HL-60/S4 (cell line): Measurements from ENCODE around the gene SUCO.
"Not testable (repeated sequence)": the region's sequence is repeated elsewhere in the genome, so short reads cannot be mapped to it uniquely, and the experiment has no call there.

Experiments used
- in situ Hi-C: fragments of 300-500 bp; cut with MboI; formaldehyde crosslinking; loops from 2 replicates; pipeline ENCODE4 v1.14.3; 2022; ENCODE audit warnings: low sequenced_read_pairs

The SUCO gene, protein sequence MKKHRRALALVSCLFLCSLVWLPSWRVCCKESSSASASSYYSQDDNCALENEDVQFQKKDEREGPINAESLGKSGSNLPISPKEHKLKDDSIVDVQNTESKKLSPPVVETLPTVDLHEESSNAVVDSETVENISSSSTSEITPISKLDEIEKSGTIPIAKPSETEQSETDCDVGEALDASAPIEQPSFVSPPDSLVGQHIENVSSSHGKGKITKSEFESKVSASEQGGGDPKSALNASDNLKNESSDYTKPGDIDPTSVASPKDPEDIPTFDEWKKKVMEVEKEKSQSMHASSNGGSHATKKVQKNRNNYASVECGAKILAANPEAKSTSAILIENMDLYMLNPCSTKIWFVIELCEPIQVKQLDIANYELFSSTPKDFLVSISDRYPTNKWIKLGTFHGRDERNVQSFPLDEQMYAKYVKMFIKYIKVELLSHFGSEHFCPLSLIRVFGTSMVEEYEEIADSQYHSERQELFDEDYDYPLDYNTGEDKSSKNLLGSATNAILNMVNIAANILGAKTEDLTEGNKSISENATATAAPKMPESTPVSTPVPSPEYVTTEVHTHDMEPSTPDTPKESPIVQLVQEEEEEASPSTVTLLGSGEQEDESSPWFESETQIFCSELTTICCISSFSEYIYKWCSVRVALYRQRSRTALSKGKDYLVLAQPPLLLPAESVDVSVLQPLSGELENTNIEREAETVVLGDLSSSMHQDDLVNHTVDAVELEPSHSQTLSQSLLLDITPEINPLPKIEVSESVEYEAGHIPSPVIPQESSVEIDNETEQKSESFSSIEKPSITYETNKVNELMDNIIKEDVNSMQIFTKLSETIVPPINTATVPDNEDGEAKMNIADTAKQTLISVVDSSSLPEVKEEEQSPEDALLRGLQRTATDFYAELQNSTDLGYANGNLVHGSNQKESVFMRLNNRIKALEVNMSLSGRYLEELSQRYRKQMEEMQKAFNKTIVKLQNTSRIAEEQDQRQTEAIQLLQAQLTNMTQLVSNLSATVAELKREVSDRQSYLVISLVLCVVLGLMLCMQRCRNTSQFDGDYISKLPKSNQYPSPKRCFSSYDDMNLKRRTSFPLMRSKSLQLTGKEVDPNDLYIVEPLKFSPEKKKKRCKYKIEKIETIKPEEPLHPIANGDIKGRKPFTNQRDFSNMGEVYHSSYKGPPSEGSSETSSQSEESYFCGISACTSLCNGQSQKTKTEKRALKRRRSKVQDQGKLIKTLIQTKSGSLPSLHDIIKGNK (N-terminal part only)

DNA sequence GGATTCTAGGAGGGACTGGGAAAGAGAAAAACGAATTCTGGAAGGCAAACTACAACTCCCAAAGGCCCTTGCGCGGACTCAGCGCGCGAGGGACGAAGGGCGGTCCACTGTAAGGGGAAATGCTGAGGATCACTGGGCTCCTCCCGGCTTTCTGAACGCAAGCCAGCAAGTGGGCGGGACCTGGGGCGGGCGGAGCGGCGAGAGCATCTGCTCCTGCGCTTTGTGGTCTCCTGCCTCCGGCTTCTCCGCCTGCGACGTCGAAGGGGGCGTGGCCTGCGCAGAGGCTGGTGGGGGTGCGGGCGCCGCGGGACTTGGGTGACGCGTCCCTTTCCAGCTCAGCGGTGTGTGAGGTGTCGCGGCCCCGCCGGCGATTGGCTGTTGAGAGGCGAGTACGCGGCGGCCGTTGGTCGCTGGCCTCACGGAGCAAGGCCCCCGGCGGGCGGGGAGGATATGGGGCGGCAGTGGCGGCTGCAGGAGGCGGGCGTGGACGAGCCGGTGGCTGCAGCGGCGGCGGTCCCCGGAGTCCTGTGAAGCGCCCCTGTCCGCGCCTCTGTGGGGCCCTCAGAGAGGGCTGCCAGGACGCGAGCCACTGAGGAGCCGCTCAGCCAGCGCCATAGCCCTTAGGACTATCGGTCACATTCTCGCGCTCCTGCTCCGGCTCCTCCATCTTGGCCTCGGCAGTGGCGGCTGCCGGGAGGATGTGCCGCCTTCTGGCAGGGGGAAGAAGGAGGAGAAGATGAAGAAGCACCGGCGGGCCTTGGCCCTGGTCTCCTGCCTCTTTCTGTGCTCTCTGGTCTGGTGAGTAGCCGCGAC, at the start of gene SUCO:
Gene SUCO, plus strand, starts transcription at position 451 of the 813 bp plus-strand sequence. Its CDS starts 286 bp downstream, at position 737.
- in situ Hi-C loops = no loop called here

DNA sequence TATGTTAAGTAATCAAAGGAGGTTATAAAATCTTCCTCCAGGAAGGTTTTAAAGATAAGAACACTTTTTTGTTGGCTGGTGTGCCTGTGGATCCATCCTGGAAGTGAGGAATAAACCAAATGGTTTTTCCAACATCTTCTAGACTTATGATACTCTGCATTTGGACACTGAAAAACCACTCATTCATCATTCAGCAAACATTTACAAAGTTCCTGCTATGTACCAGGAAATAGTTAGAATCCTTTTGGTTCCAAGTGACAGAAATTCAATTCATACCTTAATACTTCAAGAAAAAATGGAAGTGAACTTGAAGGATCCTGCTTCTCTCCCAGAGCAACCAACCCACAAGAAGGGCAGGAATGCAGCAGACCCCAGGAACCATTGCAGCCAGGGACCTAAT, 49.5 kb upstream of the SUCO start:
- in situ Hi-C loops = no loop called here

DNA sequence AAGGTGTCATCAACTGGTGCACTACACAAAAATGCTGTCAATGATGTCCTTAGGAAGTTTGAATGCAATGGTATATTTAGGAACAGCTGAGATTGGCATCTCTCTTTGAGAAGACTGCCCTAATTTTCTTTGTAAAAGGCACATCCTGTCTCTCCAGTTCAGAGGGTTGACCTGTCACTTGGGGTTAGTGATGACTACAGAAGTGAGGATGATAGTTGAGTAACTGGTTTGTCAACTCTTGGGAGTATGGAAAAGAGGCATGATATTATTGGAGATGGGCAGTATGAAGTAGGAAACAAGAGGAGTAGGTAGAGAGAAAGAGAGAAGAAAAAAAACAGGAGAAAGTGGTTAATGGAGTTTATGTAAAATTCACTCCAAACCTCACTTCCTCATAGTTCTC, 48.7 kb upstream of the SUCO start:
- in situ Hi-C loops = no loop called here

DNA sequence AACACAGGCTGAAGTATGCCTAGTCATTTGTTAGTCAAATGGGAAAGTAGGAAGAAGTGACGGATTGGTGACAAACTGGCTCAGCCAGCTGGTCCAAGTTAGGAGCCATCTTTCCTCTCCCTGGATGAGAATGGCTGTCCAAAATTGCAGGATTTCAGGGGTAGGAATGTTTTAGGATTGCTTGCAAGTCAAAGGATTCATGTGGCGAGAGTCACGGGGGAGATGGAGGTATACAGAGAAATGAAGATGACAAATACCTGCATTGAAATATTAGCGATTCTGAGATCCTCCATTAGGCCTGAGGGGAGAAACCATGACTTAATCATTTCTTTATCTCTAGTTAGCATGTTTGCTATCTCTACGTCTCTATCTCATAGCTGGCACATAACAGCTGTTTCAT, 47.3 kb upstream of the SUCO start:
- in situ Hi-C loops = no loop called here

DNA sequence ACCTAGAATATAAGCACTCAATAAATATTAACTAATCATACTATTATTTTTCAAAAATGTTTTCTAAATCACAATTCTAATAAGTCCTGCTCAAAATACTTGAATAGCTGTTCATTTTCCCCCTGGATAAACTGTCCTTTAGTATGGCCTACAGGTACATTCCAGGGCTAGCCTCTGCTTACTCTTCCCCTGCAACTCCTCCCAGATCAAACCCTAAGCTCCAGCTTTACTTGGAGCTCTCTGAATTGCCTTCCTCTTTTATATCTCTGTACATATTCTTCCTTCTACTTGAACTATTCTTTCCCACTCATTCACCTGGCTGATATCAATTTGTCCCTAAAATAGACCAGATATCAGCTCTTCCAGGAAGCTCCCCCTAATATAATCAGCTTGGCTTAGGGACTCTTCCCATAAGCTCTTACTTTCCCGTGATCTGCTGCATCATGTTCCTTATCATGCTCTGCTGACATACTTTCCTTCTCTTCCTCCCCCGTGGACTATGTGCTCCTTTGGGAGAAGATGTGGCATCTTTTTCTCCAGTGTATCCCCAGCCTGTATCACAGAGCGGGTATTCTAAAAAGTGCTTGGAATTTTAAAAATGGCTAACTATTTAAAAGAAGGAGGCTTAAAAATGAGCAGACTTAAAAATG, 46.0 kb upstream of the SUCO start:
- in situ Hi-C loops = no loop called here

DNA sequence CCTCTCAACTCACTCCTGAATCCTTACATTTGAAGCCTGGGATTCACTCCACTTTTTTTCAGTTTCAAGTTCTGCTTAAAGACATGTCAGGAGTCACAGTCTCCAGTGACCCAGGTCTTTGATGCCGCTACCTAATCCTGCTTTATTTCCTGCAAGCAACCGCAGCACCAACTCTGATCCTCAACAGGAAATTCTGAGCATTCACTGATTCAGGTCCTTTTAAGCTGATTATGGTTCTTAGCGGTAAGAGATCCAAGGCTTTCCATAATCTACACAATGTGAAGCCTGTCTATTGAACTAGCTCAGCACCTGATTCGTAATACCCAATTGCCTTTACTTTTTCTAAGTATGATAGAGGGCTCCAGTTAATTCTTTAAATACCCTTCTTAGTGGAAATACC, 45.4 kb upstream of the SUCO start:
- in situ Hi-C loops = no loop called here

DNA sequence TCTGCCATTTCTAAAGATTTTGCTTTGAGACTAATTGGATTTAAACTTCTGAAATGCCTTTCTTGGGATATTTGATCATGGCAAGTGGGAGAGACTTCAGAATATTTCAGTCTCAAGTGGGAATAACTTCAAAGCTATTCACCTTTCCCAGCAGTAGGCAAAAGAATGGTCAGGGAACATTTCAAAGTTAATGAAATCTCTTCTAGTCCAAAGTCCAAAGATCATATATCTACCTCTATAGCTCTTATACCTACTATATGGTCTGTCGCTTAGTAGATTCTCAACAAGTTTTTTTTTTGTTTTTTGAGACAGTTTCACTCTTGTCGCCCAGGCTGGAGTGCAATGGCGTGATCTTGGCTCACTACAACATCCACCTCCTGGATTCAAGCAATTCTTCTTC, 44.6 kb upstream of the SUCO start:
- in situ Hi-C loops = no loop called here

DNA sequence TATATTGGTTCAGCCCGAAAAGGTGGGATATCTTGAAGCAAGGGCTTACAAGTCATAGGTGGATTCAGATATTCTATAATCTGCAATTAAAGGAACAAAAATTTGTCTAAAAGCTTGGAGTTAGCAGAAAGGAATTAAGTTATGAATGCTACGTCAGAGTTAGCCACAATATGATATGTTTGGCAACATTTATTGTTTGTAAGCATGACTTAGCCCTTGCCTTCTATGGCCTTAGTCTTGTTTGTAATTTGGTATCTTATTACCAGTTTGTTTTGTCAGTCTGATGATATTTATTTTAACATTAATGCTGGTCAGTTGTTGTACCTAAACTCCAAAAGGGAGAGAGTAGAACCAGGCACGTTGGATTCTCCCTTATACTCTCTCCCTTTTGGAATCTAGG, 43.1 kb upstream of the SUCO start:
- in situ Hi-C loops = no loop called here

DNA sequence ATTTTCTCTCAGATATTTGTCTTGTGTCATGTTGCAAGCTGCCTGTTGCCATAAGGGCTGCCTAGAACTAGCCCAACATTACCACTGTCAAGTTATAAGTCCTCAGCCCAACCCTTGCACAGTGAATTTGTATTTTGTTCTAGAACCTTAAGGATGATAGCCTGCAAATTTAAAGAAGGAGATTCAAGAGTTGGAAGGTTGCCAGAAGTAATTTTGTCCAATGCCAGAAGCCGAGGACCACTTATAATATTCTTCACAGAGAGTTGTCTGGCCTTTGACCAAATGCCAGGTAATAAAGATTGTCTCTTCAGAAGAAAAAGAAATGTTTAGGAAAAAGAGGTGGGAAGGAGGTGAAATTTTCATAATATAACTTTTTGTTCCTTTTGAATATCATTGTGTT, 40.5 kb upstream of the SUCO start:
- in situ Hi-C loops = no loop called here

DNA sequence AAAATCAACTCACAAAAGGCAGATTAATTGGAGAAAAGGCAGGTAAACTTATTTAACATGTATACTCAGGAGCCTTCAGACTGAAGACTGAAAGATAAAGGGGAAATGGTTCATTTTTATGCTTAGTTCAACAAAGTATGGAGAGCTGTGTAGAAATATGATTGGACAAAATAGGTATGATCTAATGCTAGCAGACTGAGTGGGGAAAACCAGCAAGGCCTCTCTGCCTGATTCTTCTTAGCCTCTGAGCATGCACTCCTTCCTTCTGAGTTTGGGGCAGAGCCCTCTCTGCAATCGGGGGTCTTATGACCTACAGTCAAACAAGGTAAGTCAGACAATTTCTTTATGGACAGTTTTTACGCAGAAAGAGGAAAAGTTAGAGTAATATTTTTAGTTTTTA, 38.8 kb upstream of the SUCO start:
- in situ Hi-C loops = no loop called here

DNA sequence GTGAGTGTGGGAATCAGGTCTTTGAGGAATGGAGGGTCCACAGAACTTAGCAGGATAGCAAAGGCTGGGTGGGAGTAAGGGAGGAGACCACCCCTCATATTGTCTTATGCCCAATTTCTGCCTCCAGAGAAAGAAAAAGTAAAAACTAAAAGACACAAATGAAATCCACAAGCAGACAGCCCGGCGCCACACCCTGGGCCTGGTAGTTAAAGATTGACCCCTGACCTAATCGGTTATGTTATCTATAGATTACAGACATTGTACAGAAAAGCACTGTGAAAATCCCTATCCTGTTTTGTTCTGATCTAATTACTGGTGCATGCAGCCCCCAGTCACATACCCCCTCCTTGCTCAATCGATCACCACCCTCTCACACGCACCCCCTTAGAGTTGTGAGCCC, 36.8 kb upstream of the SUCO start:
- in situ Hi-C loops = not testable (repeated sequence)

DNA sequence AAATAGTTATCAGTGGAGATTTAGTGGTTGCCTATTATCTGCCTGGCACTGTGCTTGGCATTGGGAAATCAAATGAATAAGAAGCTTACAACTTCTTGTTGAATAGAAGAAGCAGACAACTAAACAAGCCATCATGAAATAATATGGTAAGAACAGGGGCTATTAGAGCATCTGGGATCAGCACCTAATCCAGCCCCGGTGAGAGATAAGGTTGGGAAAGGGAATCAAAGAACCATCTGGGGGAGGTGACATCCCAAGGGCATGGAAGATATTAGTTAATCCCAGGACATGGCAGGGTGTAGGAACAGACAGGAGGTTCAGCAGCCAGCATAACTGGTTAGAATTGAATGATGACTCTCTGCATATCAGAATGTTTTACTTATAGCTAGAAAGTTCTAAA, 36.3 kb upstream of the SUCO start:
- in situ Hi-C loops = no loop called here

DNA sequence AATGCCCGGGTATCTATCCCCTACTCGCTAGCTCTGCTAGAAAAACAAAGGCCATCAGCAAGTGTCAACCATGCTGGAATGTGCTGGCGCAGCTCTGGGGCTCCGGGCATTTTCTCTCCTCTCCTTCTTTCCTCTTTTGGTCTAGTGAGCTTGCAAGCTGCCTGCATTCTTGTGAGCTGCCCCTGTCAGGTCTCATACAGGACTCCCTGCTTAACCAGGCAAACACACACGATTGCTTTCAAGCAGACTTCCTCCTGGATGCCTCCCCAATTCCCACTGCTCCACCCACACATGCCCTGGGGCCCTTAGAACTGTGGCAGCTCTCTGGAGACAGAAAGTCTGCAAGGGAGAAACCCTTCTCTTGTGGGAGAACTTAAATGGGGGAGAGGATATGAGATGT, 35.7 kb upstream of the SUCO start:
- in situ Hi-C loops = no loop called here

DNA sequence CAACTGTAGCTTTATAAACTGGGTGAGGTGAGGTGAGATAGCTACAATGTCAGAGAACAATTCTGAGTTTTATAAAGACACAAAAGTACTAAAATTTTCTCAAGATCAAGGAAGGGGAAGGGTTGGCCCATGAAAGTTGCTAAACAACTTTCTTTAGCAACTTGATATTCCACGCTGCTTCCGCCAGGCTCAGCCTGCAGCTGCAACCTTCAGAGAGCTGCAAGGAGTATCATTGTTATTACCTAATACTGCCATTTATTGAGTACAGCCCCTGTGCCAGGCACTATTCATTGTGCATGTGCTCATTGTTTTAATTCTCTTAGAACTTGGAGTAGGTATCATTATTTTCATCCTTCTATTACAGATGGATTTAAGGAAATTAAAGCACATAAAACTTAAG, 34.1 kb upstream of the SUCO start:
- in situ Hi-C loops = no loop called here

DNA sequence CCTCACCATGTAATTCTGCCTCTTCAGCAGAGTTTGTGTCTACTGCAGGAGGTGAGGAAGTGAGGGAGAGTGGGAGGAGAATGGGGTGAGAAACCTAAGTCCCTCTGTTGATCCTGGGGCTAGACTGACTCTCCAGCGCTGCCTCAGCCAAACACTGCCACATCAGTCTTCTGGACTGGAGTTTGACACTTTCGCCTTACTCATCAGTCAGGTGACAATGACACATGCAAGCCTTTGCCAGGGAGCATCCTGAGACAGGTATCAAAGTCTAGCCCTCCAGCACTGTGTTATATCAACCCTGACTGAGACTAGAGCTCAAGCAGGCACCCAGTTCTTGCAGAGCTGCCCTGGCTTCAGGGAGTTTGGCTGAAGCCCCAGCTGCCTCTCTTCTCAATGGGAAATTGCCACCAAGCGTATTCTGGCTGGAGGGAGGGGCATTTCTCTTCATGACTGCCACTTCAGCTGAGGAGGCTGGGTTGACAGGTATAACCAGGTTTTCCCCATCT, 33.3 kb upstream of the SUCO start:
- in situ Hi-C loops = no loop called here

DNA sequence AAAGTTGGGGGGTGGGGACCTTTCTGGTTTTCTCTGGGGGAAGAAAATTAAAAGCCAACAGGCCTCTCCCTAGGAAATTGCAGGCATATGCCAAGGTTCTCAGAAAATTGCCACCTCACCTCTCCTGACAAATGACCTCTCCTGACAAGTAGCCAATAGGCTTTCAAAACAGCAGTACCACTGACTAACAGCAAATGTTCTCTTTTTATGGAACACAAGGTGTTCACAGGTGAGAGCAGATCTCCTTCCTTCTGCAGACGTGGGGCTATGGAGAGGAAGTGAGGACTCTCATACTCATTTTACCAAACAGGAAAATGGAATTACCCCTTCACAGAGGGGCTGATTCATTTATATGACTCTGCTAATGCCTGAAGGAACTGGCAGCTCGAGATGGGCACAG, 32.7 kb upstream of the SUCO start:
- in situ Hi-C loops = no loop called here

DNA sequence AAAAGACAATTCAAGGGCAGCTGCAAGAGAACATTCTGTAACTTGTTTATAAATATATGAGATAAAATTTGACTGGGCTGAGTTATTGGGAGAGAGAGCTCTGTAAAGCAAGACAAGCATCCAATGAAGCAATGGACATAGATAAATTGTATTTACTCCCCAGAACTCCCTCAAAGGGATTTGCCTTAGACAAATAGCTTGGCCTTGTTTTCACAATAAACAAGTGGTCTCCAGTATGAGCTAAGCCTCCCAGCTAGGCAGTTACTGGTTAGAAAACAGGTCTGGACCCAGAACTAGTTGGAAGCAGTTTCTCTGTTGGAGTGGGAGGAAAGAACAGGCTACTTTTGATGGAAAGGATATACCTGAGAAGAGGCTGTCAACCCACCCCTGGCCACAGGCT, 25.2 kb upstream of the SUCO start:
- in situ Hi-C loops = no loop called here

DNA sequence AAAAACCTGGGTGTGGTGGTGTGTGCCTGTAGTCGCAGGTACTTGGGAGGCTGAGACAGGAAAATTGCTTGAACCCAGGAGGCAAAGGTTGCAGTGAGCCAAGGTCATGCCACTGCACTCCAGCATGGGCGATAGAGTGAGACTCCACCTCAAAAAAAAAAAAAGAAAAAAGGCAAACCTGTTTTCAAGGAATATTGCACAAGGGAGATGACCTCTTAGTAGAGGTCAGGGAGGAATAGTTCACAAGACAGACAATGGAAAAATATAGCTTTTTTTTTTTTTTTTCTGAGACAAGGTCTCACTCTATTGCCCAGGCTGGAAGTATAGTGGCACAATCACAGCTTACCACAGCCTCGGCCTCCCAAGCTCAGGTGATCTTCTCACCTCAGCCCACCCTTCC, 22.5 kb upstream of the SUCO start:
- in situ Hi-C loops = no loop called here

DNA sequence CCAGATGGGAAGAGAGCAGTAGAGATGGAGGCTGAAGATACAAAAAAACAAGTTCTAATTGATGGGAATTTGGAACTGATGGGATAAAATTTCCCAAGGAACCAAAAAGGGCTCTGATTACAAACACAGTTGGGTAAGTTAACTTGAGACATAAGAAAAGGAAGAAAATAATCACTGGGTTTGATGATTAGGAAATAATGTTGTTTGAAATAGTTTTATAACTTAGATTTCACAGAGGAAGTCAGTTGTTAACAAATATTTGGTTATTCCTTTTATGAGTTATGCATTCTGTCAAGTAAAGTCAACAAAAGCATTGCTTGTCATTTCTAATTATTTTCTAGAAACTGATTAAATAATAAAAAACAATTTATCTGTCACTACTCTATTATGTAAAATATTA, 20.4 kb upstream of the SUCO start:
- in situ Hi-C loops = no loop called here

DNA sequence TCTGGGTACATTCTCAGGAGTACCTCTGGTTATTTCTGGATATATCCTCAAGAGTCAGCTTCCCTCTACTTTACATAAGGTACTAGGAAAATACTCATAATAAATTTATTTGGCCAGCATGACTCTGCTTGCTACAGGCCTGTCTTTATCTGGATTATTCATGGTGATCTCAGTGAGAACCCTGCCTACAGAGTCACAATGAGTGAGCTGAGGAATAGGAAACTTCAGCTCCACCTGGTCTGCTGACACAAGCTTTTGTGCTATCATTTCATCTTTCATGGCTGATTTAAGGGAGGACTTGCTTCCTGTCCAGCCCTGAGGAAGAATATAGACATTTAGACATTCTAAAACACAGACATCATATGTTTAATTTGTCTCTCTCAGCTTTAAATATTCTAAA, 19.5 kb upstream of the SUCO start:
- in situ Hi-C loops = no loop called here
